Memory B cell (primary cell): ENCODE measurements around the gene IMPACT.

Experiments
- ATAC-seq: fragments of 150-1000 bp; cut with Tn5 transposase; 2 replicates; pipeline ENCODE4 v1.10.0; 2021; ENCODE audit warnings: low read depth, mild to moderate bottlenecking, moderate library complexity
- DNase-seq, 2 donors: peaks; one replicate each; pipeline ENCODE4 v3.0.0; 2022; ENCODE audit warnings: low spot score in 2 of 2
- H3K27ac Mint-ChIP-seq: one replicate; pipeline ENCODE4 v1.8.0; 2022; ENCODE audit warnings: mild to moderate bottlenecking, moderate library complexity, mixed read lengths
- H3K27me3 Mint-ChIP-seq: one replicate; pipeline ENCODE4 v1.8.0; 2022; ENCODE audit warnings: mixed read lengths
- H3K36me3 Mint-ChIP-seq: one replicate; pipeline ENCODE4 v1.8.0; 2022; ENCODE audit warnings: mild to moderate bottlenecking, mixed read lengths
- H3K4me1 Mint-ChIP-seq: one replicate; pipeline ENCODE4 v1.8.0; 2022; ENCODE audit warnings: mixed read lengths
- H3K4me3 Mint-ChIP-seq: one replicate; pipeline ENCODE4 v1.8.0; 2022; ENCODE audit warnings: mild to moderate bottlenecking, moderate library complexity, mixed read lengths
- H3K9me3 Mint-ChIP-seq: one replicate; pipeline ENCODE4 v1.8.0; 2022; ENCODE audit warnings: mixed read lengths

Gene IMPACT

DNA sequence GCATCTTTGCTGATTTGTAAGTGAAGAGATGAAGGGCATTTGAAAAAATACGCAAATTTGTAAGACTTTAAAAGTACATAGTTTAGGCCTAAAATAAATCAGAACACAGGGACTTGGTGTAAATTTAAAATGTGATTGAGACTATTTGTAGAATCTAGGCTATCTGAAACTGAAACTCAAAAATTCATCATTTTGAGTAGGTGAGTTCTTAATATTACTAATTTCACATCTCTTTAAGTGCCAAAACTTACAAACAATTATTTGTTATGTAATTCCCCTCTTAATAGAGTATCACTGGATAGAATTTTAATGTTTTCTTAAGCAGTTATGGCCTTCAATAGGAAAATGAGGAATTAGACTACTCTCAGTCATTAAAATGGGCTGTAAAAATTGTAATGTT lies 20.0 kb downstream of the IMPACT start:
- Mint-ChIP-seq H3K27me3 (no peaks in the 10 kb centered on the region), H3K4me1 (peaks cover 9% of the 10 kb centered on the region), H3K9me3 (no peaks in the 10 kb centered on the region), H3K4me3 (no peak overlapping the region), H3K36me3 (peaks cover 37% of the 10 kb centered on the region), H3K27ac (no peak overlapping the region)
- ATAC-seq (no peak), DNase-seq (no peak)

DNA sequence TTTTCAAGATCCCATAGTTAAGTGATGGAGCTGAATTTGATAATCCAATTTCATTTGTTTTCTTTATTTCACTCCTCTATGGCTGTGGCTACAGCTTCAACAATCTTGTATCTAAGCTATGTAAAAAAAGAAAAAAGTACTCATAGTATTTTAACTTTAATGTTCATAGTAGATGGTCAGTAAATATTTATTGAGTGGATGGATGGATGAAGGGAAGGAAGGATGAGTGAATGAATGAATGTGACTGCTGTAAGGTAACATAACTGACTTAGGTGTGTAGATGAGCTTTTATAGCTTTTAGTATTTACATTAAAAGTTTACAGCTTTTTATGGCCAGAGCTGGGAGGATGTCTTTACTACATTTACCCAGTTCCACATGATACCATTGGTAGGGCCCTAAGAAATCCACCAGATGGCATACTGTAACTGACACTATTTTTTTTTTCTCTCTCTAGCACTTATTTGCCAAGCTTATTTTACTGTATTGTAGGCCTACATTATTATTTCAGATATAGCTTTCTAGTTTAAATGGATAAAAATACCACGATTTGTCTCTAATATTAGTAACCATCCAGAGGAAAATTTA lies 20.6 kb downstream of the IMPACT start:
- DNase-seq = no peak
- Mint-ChIP-seq H3K36me3 (peaks cover 40% of the 10 kb centered on the region), H3K27me3 (no peaks in the 10 kb centered on the region), H3K4me1 (peaks cover 9% of the 10 kb centered on the region), H3K27ac (no peak overlapping the region), H3K4me3 (no peak overlapping the region), H3K9me3 (no peaks in the 10 kb centered on the region)
- no peak for ATAC-seq

DNA sequence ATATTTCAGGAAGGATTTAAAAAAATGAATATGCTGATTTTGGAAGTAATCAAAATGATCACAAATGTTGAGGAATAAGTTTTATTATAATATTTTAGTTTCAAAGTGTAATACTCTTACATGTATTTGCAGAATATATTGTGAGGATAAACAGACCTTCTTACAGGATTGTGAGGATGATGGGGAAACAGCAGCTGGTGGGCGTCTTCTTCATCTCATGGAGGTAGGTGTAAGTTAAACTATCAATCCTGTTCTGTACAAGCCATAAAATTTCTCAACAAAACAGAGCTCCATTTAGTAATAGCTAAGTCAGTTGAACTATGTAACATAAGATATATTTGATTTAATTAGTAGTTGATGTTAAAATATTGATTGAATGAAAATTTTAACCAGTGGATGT lies 21.5 kb downstream of the IMPACT start:
- no peaks in the 10 kb centered on the region for H3K9me3 Mint-ChIP-seq
- H3K4me3 Mint-ChIP-seq = no peak overlapping the region
- H3K27me3 Mint-ChIP-seq = no peaks in the 10 kb centered on the region
- peaks cover 9% of the 10 kb centered on the region for H3K4me1 Mint-ChIP-seq
- H3K36me3 Mint-ChIP-seq = peaks cover 40% of the 10 kb centered on the region
- no peak overlapping the region for H3K27ac Mint-ChIP-seq
- no peak for ATAC-seq
- DNase-seq = no peak

DNA sequence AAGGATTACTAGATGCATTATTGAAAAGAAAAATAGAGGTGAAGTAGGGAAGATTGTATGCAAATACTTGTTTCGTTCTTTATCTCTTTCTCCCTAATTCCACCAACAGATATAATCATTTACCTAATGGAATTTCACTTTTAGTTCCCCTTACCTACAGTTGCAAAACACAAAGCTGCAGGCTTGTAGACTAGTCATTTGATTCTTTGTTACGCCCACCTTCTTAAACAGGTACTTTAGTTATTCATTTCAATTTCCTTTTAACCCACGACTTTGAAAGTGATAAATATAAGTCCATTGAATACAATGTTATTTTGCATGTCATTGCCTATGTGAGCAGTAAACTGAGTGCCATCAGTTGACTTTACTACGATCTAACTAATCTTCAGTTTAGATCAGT lies 30.1 kb downstream of the IMPACT start:
- Mint-ChIP-seq H3K4me1 (no peaks in the 10 kb centered on the region), H3K27me3 (no peaks in the 10 kb centered on the region), H3K27ac (no peak overlapping the region), H3K4me3 (no peak overlapping the region), H3K36me3 (peaks cover 13% of the 10 kb centered on the region), H3K9me3 (peaks cover 3% of the 10 kb centered on the region)
- no peak for ATAC-seq
- no peak for DNase-seq

DNA sequence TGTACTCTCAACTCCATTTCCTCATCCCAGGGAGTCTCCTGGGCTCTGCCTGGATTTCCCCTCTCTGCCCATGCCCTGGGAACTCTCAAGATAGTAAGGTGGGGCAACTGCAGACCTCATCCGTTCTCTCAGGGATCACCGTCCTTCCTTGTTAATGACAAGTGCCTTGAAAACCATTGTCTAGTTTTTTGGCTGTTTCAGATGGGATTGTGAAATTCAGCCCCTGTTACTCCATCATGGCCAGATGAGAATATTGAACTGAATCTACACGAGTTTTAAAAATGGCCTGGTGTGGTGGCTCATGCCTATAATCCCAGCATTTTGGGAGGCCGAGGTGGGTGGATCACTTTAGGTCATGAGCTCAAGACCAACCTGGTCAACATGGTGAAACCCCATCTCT lies 33.3 kb downstream of the IMPACT start:
- H3K4me3 Mint-ChIP-seq = no peak overlapping the region
- DNase-seq = no peak
- no peaks in the 10 kb centered on the region for H3K4me1 Mint-ChIP-seq
- peaks cover 12% of the 10 kb centered on the region for H3K36me3 Mint-ChIP-seq
- no peak for ATAC-seq
- peaks cover 3% of the 10 kb centered on the region for H3K9me3 Mint-ChIP-seq
- H3K27me3 Mint-ChIP-seq = peaks cover 3% of the 10 kb centered on the region
- H3K27ac Mint-ChIP-seq = no peak overlapping the region

DNA sequence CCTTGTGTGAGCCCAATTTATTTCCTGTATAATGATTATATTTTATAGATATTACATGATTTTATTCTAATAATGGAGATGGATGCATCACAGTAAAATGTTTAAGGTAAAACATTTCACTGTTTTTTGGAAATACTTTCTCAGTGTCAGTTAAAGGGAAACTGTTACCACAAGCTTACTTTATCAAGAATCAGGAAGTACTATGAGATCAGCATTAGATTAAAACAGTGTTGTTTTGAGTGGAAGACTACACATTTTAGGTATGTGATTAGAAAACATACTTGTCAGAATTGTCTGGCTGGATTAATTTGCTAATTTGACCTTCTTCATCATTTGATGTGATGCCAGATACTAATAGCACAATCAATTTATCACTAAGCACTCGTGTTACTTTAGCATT lies 33.9 kb downstream of the IMPACT start, which contains the start of gene HRH4:
HRH4 (plus strand) TSS at position 250 of the 400 bp plus-strand sequence; CDS start at position 342, 92 bp downstream.
- DNase-seq (no peak), ATAC-seq (no peak)
- H3K36me3 Mint-ChIP-seq = peaks cover 8% of the 10 kb centered on the region

DNA sequence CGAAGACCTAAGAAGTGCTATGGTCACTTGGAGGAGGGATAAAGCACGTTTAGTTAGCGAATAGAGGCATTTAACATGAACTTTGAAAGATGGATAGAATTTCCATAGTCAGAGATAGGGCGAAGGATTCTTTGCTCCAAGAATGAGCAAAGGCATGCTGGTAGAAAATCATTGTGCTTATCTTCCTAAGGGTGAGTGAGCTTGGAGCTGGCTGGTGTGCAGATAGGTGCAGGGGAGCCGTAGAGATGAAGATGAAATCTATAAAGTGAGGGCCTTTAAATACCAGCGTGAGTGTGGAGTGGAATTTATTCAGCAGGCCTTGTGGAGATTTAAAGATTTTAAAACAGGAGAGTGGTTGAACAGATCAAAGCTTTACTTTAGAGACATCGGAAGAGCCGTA lies 35.5 kb downstream of the IMPACT start:
- no peak for DNase-seq
- no peak overlapping the region for H3K27ac Mint-ChIP-seq
- ATAC-seq = no peak
- H3K9me3 Mint-ChIP-seq = peaks cover 3% of the 10 kb centered on the region
- H3K4me3 Mint-ChIP-seq = no peak overlapping the region
- H3K36me3 Mint-ChIP-seq = peaks cover 7% of the 10 kb centered on the region
- no peaks in the 10 kb centered on the region for H3K4me1 Mint-ChIP-seq
- H3K27me3 Mint-ChIP-seq = peaks cover 6% of the 10 kb centered on the region

More for the DNA sequence above, 33.9 kb downstream of the IMPACT start, which contains the start of gene HRH4:
- Mint-ChIP-seq H3K9me3 (peaks cover 3% of the 10 kb centered on the region), H3K4me3 (no peak within 1 kb of the TSS), H3K4me1 (no peaks in the 10 kb centered on the region), H3K27ac (no peak within 1 kb of the TSS), H3K27me3 (peaks cover 6% of the 10 kb centered on the region)

DNA sequence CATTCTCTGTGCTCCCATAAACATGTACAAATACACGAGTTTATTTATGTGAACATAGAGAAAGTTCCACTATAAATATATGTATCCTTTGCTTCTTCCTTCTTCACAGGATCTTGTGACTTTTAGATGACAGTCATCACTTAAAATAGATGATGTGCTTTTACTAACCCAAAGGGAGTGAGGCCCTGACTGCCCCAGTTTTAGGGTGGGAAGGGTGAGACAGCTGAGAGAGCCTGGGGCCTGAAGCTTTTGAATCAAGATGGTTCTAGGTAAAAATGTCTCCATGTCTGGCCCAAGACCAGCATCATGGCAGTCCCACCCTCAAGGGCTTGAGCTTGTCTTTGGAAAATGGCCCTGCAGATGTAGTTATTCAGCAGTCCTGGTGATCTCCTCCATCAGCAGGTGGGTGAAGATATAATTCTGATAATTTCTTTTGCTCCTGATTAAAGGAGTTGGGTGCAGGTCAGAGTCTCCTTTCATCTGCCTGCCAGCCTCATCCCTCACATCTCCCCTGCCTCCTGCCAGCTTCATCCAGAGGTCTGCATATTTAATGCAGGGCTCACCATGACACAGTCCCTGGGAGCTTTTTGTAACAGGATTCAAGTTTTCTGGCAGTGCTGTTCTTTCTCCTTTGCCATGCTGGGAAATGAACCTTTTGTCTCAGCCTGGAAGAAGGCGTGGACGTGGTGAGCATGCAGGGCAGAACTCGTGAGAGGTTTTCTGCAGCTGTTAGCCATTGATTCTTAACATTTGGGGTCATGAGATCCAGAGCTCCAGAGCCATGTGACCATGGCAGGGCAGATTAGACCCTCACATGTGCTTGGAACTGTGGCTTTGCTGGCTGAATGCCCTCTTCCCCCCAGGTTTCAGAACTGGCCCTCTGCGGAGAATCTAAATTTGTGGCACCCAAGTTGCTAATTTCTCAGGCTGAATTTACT lies 36.6 kb downstream of the IMPACT start:
- no peak for DNase-seq
- Mint-ChIP-seq H3K4me3 (no peak overlapping the region), H3K36me3 (peaks cover 6% of the 10 kb centered on the region), H3K27ac (no peak overlapping the region), H3K27me3 (peaks cover 8% of the 10 kb centered on the region), H3K9me3 (peaks cover 1% of the 10 kb centered on the region), H3K4me1 (no peaks in the 10 kb centered on the region)
- no peak for ATAC-seq

DNA sequence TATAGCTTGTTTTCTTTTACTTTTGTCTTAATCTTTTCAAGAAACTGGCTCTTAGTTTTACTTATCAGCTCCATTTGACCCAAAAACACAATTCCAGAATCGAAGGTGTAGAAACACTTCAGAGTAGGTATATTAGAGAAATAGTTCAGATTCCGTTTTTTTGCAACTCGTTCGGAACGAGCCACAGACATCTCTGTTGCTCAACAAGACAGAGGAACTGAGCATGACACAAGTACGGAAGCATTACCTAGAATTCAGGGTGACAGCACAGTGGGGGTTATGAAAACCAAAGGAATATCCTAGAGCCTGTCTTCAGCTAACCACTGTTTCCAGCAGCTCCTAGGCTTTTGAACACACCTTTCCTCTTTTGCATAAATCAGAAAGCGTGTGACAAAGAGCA lies 39.0 kb downstream of the IMPACT start:
- no peak overlapping the region for H3K4me3 Mint-ChIP-seq
- ATAC-seq (no peak), DNase-seq (no peak)
- H3K4me1 Mint-ChIP-seq = no peaks in the 10 kb centered on the region
- peaks cover 8% of the 10 kb centered on the region for H3K27me3 Mint-ChIP-seq
- peaks cover 3% of the 10 kb centered on the region for H3K36me3 Mint-ChIP-seq
- no peak overlapping the region for H3K27ac Mint-ChIP-seq
- H3K9me3 Mint-ChIP-seq = no peaks in the 10 kb centered on the region

DNA sequence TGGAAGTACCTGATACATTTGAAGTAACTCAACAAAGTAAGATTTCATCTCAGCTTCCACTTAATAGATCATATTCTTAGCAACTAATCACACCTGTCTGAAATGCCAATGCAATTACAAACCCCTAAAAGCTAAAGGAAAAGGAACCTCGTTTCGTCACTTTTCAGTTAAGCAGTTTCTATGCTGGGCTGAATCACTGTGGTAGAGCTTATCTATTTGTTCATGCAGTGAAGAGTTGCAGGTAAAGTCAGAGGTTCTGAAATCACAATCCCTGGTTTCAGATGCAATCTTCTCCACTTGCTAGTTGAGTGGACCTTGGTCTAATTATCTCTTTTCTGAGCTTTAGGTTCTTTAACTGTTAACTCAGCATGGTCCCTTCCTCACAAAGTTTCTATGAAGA lies 40.3 kb downstream of the IMPACT start:
- Mint-ChIP-seq H3K36me3 (peaks cover 3% of the 10 kb centered on the region), H3K9me3 (no peaks in the 10 kb centered on the region), H3K4me1 (no peaks in the 10 kb centered on the region), H3K27me3 (peaks cover 8% of the 10 kb centered on the region), H3K4me3 (no peak overlapping the region), H3K27ac (no peak overlapping the region)
- no peak for ATAC-seq
- no peak for DNase-seq

DNA sequence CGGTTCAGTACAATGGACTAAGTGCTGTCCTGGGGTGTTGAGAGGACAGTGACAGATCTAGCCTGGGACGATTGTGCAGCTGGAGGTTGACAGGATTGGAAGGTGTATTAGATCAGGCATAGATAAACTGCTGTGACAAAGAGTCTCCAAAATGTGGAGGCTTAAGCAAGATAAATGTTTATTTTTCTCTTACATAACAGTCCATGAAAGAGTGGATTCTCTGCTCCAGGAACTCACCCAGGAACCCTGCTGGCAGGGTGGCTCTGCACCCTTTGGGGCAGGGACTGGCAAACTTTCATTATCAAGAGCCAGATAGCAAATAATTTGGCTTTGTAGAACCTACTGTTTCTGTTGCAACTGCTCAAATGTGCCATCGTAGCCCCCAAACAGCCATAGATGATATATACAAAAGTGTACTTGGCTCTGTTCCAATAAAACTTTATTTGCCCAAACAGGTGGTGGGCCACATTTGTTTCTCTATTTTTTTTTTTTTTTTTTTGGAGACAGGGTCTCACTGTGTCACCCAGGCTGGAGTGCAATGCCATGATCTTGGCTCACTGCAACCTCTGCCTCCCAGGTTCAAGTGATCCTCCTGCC lies 43.6 kb downstream of the IMPACT start:
- H3K4me1 Mint-ChIP-seq = no peaks in the 10 kb centered on the region
- H3K4me3 Mint-ChIP-seq = no peak overlapping the region
- no peaks in the 10 kb centered on the region for H3K36me3 Mint-ChIP-seq
- no peaks in the 10 kb centered on the region for H3K9me3 Mint-ChIP-seq
- no peak for ATAC-seq
- H3K27me3 Mint-ChIP-seq = peaks cover 4% of the 10 kb centered on the region
- DNase-seq = no peak
- no peak overlapping the region for H3K27ac Mint-ChIP-seq

DNA sequence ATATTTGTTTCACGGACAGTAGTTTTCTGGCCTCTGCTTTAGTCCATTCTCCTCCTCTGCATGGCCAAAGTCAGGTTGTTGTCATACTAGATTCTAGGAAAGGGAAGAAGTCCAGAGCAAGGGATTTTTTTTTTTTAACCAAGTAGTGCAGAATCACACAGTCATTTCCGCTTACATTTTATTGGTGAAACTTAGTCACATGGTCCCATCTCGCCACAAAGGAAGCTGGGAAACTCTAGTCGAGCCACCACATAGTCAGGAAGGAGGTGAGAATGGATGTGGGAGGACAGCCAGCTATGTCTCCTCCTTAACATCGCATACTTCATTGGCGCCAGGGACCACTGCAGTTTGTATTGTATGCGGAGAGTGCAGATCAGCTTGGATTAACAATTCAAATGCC lies 44.3 kb downstream of the IMPACT start:
- no peak overlapping the region for H3K27ac Mint-ChIP-seq
- H3K9me3 Mint-ChIP-seq = no peaks in the 10 kb centered on the region
- H3K36me3 Mint-ChIP-seq = no peaks in the 10 kb centered on the region
- no peak overlapping the region for H3K4me3 Mint-ChIP-seq
- DNase-seq = no peak
- H3K27me3 Mint-ChIP-seq = peaks cover 2% of the 10 kb centered on the region
- no peaks in the 10 kb centered on the region for H3K4me1 Mint-ChIP-seq
- ATAC-seq = no peak

DNA sequence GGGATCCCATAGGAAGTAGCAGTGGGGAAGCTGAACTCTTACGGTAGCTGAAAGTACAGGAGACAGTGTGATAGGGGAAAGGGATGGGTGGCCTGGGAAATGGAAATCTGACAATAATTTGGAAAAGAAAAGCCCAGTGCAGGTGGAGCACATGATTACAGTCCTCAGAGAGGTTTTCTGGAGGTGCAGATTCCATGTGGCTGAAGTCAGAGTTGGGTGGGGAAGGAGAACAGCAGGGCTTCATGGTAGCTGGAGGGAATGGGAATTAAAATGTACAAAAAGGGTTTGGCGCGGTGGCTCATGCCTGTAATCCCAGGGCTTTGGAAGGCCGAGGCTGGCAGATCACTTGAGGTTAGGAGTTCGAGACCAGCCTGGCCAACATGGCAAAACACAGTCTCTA lies 46.1 kb downstream of the IMPACT start:
- H3K27me3 Mint-ChIP-seq = peaks cover 2% of the 10 kb centered on the region
- no peak for ATAC-seq
- no peaks in the 10 kb centered on the region for H3K36me3 Mint-ChIP-seq
- H3K27ac Mint-ChIP-seq = no peak overlapping the region
- H3K4me3 Mint-ChIP-seq = no peak overlapping the region
- H3K9me3 Mint-ChIP-seq = no peaks in the 10 kb centered on the region
- H3K4me1 Mint-ChIP-seq = no peaks in the 10 kb centered on the region
- no peak for DNase-seq

DNA sequence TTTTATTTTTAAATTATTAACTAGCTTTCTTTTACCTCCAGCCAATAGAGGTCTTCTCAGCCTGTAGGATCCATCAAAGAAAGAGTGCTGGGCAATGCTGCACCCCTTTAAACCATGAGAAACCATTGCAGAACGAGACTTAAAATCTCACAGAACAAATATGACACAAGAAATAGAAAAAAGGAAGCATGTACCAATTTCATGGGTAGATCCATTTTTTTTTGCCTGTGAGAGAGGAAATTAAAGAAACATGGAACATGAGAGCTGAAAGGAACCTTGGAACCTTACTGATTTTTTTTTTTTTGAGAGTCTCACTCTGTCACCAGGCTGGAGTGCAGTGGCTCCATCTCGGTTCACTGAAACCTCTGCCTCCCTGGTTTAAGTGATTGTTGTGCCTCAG lies 47.9 kb downstream of the IMPACT start:
- Mint-ChIP-seq H3K36me3 (no peaks in the 10 kb centered on the region), H3K27me3 (no peaks in the 10 kb centered on the region), H3K4me3 (no peak overlapping the region), H3K9me3 (no peaks in the 10 kb centered on the region), H3K27ac (no peak overlapping the region), H3K4me1 (no peaks in the 10 kb centered on the region)
- no peak for ATAC-seq
- no peak for DNase-seq
